ENCODE results near the gene AHR. TPM values are rescaled to one million over a fixed set of nuclear protein-coding genes. Genes with fewer than 3 reads are reported as not detected.

Gene AHR
- total RNA-seq, 1 experiment from 2014 or later, result 99.1 TPM

GRCh38 chr7:17362439-17363105 is 64.1 kb downstream of the AHR start:
- POLR2A ChIA-PET, result interaction anchor here (0.6 kb wide), 1 partner anchor 174 kb away, joined by 4 read pairs; no protein-coding TSS in a partner anchor
- no peaks in the 10 kb centered on the region for H3K4me1 Mint-ChIP-seq (ENCODE audit: insufficient read depth, unreplicated experiment)
- no peak overlapping the region for H3K4me3 Mint-ChIP-seq (ENCODE audit: unreplicated experiment)
- CTCF ChIA-PET, result interaction anchor here (0.6 to 1.3 kb wide), 3 partner anchors 14 to 423 kb away, joined by 3 read pairs; no protein-coding TSS in a partner anchor
- no peaks in the 10 kb centered on the region for H3K27me3 Mint-ChIP-seq (ENCODE audit: insufficient read depth, unreplicated experiment)
- no peak for TF ChIP-seq CTCF (IDR thresholded peaks at IDR 0.05; ENCODE audit: unreplicated experiment)
- peaks cover 21% of the 10 kb centered on the region for H3K36me3 Mint-ChIP-seq (ENCODE audit: insufficient read depth, unreplicated experiment)
- H3K9me3 Mint-ChIP-seq (ENCODE audit: unreplicated experiment), result peaks cover 9% of the 10 kb centered on the region
- H3K27ac Mint-ChIP-seq (ENCODE audit: low read depth, unreplicated experiment), result no peak overlapping the region
- no TSS peak for BruUV-seq (replicated peaks)
- intact Hi-C loops (cut with micrococcal nuclease), result no loop called here
- no peak for DNase-seq (ENCODE audit: unreplicated experiment)

- Mint-ChIP-seq H3K27me3 (ENCODE audit: insufficient read depth, unreplicated experiment) (no peaks in the 10 kb centered on the region), H3K27ac (ENCODE audit: low read depth, unreplicated experiment) (no peak overlapping the region), H3K4me3 (ENCODE audit: unreplicated experiment) (no peak overlapping the region), H3K4me1 (ENCODE audit: insufficient read depth, unreplicated experiment) (peaks cover 6% of the 10 kb centered on the region), H3K36me3 (ENCODE audit: insufficient read depth, unreplicated experiment) (peaks cover 8% of the 10 kb centered on the region), H3K9me3 (ENCODE audit: unreplicated experiment) (peaks cover 9% of the 10 kb centered on the region)
- intact Hi-C loops (cut with micrococcal nuclease), result no loop called here
- ChIA-PET CTCF (interaction anchor here (0.6 kb wide), 2 partner anchors 106 to 219 kb away, joined by 3 read pairs; no protein-coding TSS in a partner anchor), POLR2A (no interaction called here)
- no peak for DNase-seq (ENCODE audit: unreplicated experiment)
- no TSS peak for BruUV-seq (replicated peaks)
- no peak for TF ChIP-seq CTCF (IDR thresholded peaks at IDR 0.05; ENCODE audit: unreplicated experiment)
Observed at GRCh38 chr7:17364671-17365070, 66.2 kb downstream of the AHR start.

GRCh38 chr7:17365775-17366174 is 67.3 kb downstream of the AHR start:
- intact Hi-C loops (cut with micrococcal nuclease), result no loop called here
- DNase-seq (ENCODE audit: unreplicated experiment), result no peak
- ChIA-PET CTCF (no interaction called here), POLR2A (interaction anchor here (0.7 kb wide), 1 partner anchor 165 kb away, joined by 3 read pairs; no protein-coding TSS in a partner anchor)
- no peak for TF ChIP-seq CTCF (IDR thresholded peaks at IDR 0.05; ENCODE audit: unreplicated experiment)
- Mint-ChIP-seq H3K27ac (ENCODE audit: low read depth, unreplicated experiment) (no peak overlapping the region), H3K4me3 (ENCODE audit: unreplicated experiment) (no peak overlapping the region), H3K4me1 (ENCODE audit: insufficient read depth, unreplicated experiment) (peaks cover 13% of the 10 kb centered on the region), H3K27me3 (ENCODE audit: insufficient read depth, unreplicated experiment) (no peaks in the 10 kb centered on the region), H3K9me3 (ENCODE audit: unreplicated experiment) (peaks cover 9% of the 10 kb centered on the region), H3K36me3 (ENCODE audit: insufficient read depth, unreplicated experiment) (peaks cover 6% of the 10 kb centered on the region)
- no TSS peak for BruUV-seq (replicated peaks)

- H3K9me3 Mint-ChIP-seq (ENCODE audit: unreplicated experiment), result no peaks in the 10 kb centered on the region
- CTCF ChIA-PET, result no interaction called here
- no TSS peak for BruUV-seq (replicated peaks)
- H3K4me1 Mint-ChIP-seq (ENCODE audit: insufficient read depth, unreplicated experiment), result peaks cover 26% of the 10 kb centered on the region
- H3K27ac Mint-ChIP-seq (ENCODE audit: low read depth, unreplicated experiment), result peak overlapping the region; percentile 76
- DNase-seq (ENCODE audit: unreplicated experiment), result no peak
- H3K27me3 Mint-ChIP-seq (ENCODE audit: insufficient read depth, unreplicated experiment), result no peaks in the 10 kb centered on the region
- POLR2A ChIA-PET, result interaction anchor here (0.5 to 4.2 kb wide), 6 partner anchors 9 to 284 kb away, joined by 3 to 37 read pairs (median 6); no protein-coding TSS in a partner anchor
- H3K36me3 Mint-ChIP-seq (ENCODE audit: insufficient read depth, unreplicated experiment), result peaks cover 6% of the 10 kb centered on the region
- no peak overlapping the region for H3K4me3 Mint-ChIP-seq (ENCODE audit: unreplicated experiment)
- intact Hi-C loops (cut with micrococcal nuclease), result no loop called here
- no peak for TF ChIP-seq CTCF (IDR thresholded peaks at IDR 0.05; ENCODE audit: unreplicated experiment)
Observed at GRCh38 chr7:17367502-17367901, 69.0 kb downstream of the AHR start.
